K562 (cell line): ENCODE measurements around the gene PRSS1. TPM values are rescaled to one million over a fixed set of nuclear protein-coding genes. Genes with fewer than 3 reads are reported as not detected.
A peak's percentile ranks its signal among the peaks of the same experiment; 100 is the strongest.

ENCODE experiments used
- ATAC-seq: fragments of 200-7000 bp; cut with Tn5 transposase; 3 replicates; pipeline ENCODE4 v1.9.1; 2020; ENCODE audit warnings: moderate library complexity
- BruUV-seq: library from RNA; stranded (reverse); fragments of 400-500 nt; replicated peaks from 2 replicates; lab custom pipeline; 2021; lab: Mats Ljungman, UMichigan
- CTCF ChIA-PET: fragments of 300-600 bp; formaldehyde crosslinking; extraction: SDS; loops from one replicate; lab custom pipeline; 2021; ENCODE audit warnings: low intra/inter-chr PET ratio; lab: Yijun Ruan, JAX
- POLR2A ChIA-PET: fragments of 300-600, 350-650 bp; sonication (Branson Sonifier 250); formaldehyde crosslinking; extraction: SDS; loops from one replicate; lab custom pipeline; 2021; ENCODE audit warnings: antibody characterized with exemption, inconsistent platforms; lab: Yijun Ruan, JAX
- DNase-seq, 4 experiments: peaks; one replicate each; pipeline versions ENCODE4 v3.0.0 to v3.0.0-alpha.2; 2011 to 2018; ENCODE audit warnings: low spot score in 3 of 4, mixed read lengths in 3 of 4; ENCODE audit errors: extremely low read depth in 1 of 4
- FAIRE-seq: peaks from 2 replicates; lab custom pipeline; 2011; peaks lifted over from hg19 to GRCh38; lab: Jason Lieb, UNC
- H2AFZ ChIP-seq: 2 replicates; pipeline ENCODE4 v1.6.0; 2011; ENCODE audit warnings: low read depth, low read length, control low read depth, inconsistent platforms
- H3K27ac ChIP-seq: fragments of 200-600 bp; 3 replicates; pipeline ENCODE4 v1.8.0; 2011; ENCODE audit warnings: low read depth, mild to moderate bottlenecking, control low read depth, inconsistent platforms, low read length, moderate library complexity, mixed read lengths; ENCODE audit errors: extremely low read depth
- H3K27me3 ChIP-seq, 2 experiments: fragments of 300-600 bp in 1 of 2; 2 replicates in 1 of 2; 3 replicates in 1 of 2; pipeline versions ENCODE4 v1.6.0 to v1.8.0; 2011; ENCODE audit warnings: inconsistent platforms in 2 of 2, low read length in 2 of 2, mild to moderate bottlenecking in 1 of 2, mixed read lengths in 1 of 2, moderate library complexity in 1 of 2; ENCODE audit not compliant: control insufficient read depth in 2 of 2, insufficient read depth in 2 of 2
- H3K36me3 ChIP-seq: fragments of 300-600 bp; 3 replicates; pipeline ENCODE4 v1.8.0; 2011; ENCODE audit warnings: mild to moderate bottlenecking, low read length, inconsistent platforms; ENCODE audit not compliant: control insufficient read depth, insufficient read depth
- H3K4me1 ChIP-seq, 2 experiments: fragments of 200-600 bp in 1 of 2; replicated peaks in 1 of 2; 2 replicates in 1 of 2; 3 replicates in 1 of 2; pipeline versions ENCODE4 v1.5.1 to v1.8.0; 2011; ENCODE audit warnings: inconsistent platforms in 2 of 2, low read length in 2 of 2, mild to moderate bottlenecking in 1 of 2, mixed read lengths in 1 of 2, moderate library complexity in 1 of 2; ENCODE audit not compliant: control insufficient read depth in 2 of 2, insufficient read depth in 2 of 2
- H3K4me2 ChIP-seq: 2 replicates; pipeline ENCODE4 v1.6.1; 2011; ENCODE audit warnings: low read length, control low read depth, inconsistent platforms, mixed read lengths; ENCODE audit not compliant: insufficient read depth
- H3K4me3 ChIP-seq: fragments of 200-600 bp; sonication (generic), shearing (Covaris generic); 2 replicates; pipeline ENCODE4 v1.5.1; 2016; ENCODE audit warnings: control low read depth, inconsistent platforms
- H3K79me2 ChIP-seq: fragments of 200-600 bp; 3 replicates; pipeline ENCODE4 v1.8.0; 2011; ENCODE audit warnings: low read length, inconsistent platforms; ENCODE audit not compliant: control insufficient read depth, insufficient read depth
- H3K9ac ChIP-seq, 2 experiments: 2 replicates each; pipeline versions ENCODE4 v1.6.0 to v1.6.1; 2011; ENCODE audit warnings: low read depth in 2 of 2, low read length in 2 of 2, control low read depth in 1 of 2, inconsistent platforms in 1 of 2, mild to moderate bottlenecking in 1 of 2, mixed read lengths in 1 of 2; ENCODE audit not compliant: insufficient read depth in 1 of 2
- H3K9me1 ChIP-seq: one replicate; pipeline ENCODE4 v1.6.0; 2011; ENCODE audit warnings: inconsistent platforms, mild to moderate bottlenecking, low read length, moderate library complexity; ENCODE audit not compliant: control insufficient read depth, insufficient read depth
- H3K9me3 ChIP-seq: replicated peaks from 2 replicates; pipeline ENCODE4 v1.5.1; 2011; ENCODE audit warnings: low read depth, low read length, inconsistent platforms; ENCODE audit not compliant: control insufficient read depth, insufficient read depth
- H4K20me1 ChIP-seq: replicated peaks from 2 replicates; pipeline ENCODE4 v1.6.1; 2011; ENCODE audit warnings: low read length, inconsistent platforms, mixed read lengths; ENCODE audit not compliant: control insufficient read depth, insufficient read depth
- COPS2 ChIP-seq: fragments of 450-650 bp; conservative IDR thresholded peaks from 2 replicates; pipeline ENCODE4 v1.6.1; 2016; ENCODE audit warnings: mild to moderate bottlenecking, moderate library complexity
- E2F3 ChIP-seq: fragments of 250-450 bp; sonication (Bioruptor Pico); IDR thresholded peaks from 2 replicates; pipeline ENCODE4 v1.4.0; 2020; ENCODE audit warnings: mild to moderate bottlenecking
- ETV6 ChIP-seq, 3 experiments: fragments of 150-350 bp in 1 of 3; sonication (generic) in 1 of 3; formaldehyde crosslinking in 1 of 3; IDR thresholded peaks; 2 replicates each; pipeline versions ENCODE4 v1.6.1 to v1.8.0; 2014 to 2022; ENCODE audit warnings: borderline replicate concordance in 2 of 3, low read depth in 2 of 3, antibody characterized with exemption in 1 of 3, low read length in 1 of 3, mild to moderate bottlenecking in 1 of 3, missing genetic modification reagents in 1 of 3
- PHF21A ChIP-seq: fragments of 450-650 bp; IDR thresholded peaks from 2 replicates; pipeline ENCODE4 v1.6.1; 2017; ENCODE audit warnings: low read depth, borderline replicate concordance
- TARDBP ChIP-seq: fragments of 450-650 bp; IDR thresholded peaks from 2 replicates; pipeline ENCODE4 v1.6.1; 2016
- TBL1XR1 ChIP-seq, 2 experiments: IDR thresholded peaks; 2 replicates each; pipeline ENCODE4 v1.6.1; 2012; ENCODE audit warnings: improper control_type of control experiment in 2 of 2, low read length in 2 of 2, mild to moderate bottlenecking in 1 of 2
- TCFL5 ChIP-seq: fragments of 250-450 bp; sonication (Bioruptor Pico); conservative IDR thresholded peaks from 2 replicates; pipeline ENCODE4 v1.6.1; 2021; ENCODE audit warnings: mild to moderate bottlenecking, moderate library complexity, matching md5 sums
- TEAD4 ChIP-seq, 2 experiments: sonication (generic) in 1 of 2; formaldehyde crosslinking in 1 of 2; IDR thresholded peaks; 2 replicates each; pipeline versions ENCODE4 v1.6.1 to v1.8.0; 2012 to 2022; ENCODE audit warnings: borderline replicate concordance in 1 of 2, inconsistent platforms in 1 of 2, low read length in 1 of 2, mild to moderate bottlenecking in 1 of 2, missing genetic modification reagents in 1 of 2
- ZBTB7A ChIP-seq: IDR thresholded peaks from 2 replicates; pipeline ENCODE4 v1.6.1; 2011; ENCODE audit warnings: low read depth, mild to moderate bottlenecking, low read length, moderate library complexity, borderline replicate concordance; ENCODE audit not compliant: control insufficient read depth
- ZNF766 ChIP-seq: fragments of 200-800 bp; sonication (Bioruptor generic); conservative IDR thresholded peaks from 2 replicates; pipeline ENCODE4 v1.6.1; 2016; ENCODE audit warnings: missing genetic modification characterization, missing compliant biosample characterization
- WGBS: fragments of 100-300 bp; shearing (Covaris generic); methylation state at CpG from one replicate; pipeline ENCODE4 v1.1.6; 2016; ENCODE audit warnings: low coverage, mixed read lengths; ENCODE audit not compliant: insufficient coverage; ENCODE audit errors: missing lambda C conversion rate; 5-methylcytosine and 5-hydroxymethylcytosine counted together
- in situ Hi-C: fragments of 300-500 bp; cut with MboI; formaldehyde crosslinking; loops from 4 replicates; pipeline ENCODE4 v1.15.0; 2018; ENCODE audit warnings: inconsistent platforms, mixed read lengths
- intact Hi-C: fragments of 100-400 bp; cut with micrococcal nuclease; formaldehyde crosslinking; loops from 2 replicates; pipeline ENCODE4 v1.14.2; 2022
- polyA plus RNA-seq, 8 experiments: library from polyadenylated mRNA; depleted of rRNA in 4 of 8; stranded (reverse) in 5 of 8; unstranded in 3 of 8; fragments of >200 nt; fragmentation: Nextera tagmentation in 2 of 8; fragmentation: Illumina TruSeq in 1 of 8; extraction: Ambion mirVana in 2 of 8; extraction: Trizol in 1 of 8; gene quantifications; 2 replicates each; pipeline versions ENCODE4 v1.2.1 to v1.2.3, GENCODE V29; 2011 to 2014; ENCODE audit warnings: inconsistent platforms in 1 of 8, missing spikeins in 1 of 8
- total RNA-seq, 7 experiments: library from RNA; depleted of rRNA in 6 of 7; stranded (reverse); fragments of >200 nt in 6 of 7; fragmentation: Illumina TruSeq in 2 of 7; extraction: Trizol in 2 of 7; gene quantifications; 2 replicates each; pipeline versions ENCODE4 v1.2.1 to v1.2.3, GENCODE V29; 2011 to 2021; ENCODE audit warnings: low replicate concordance in 1 of 7
- TF ChIP-seq, protein P1 (sequence below), 2 experiments: fragments of 450-650 bp in 1 of 2; sonication (generic) in 1 of 2; formaldehyde crosslinking in 1 of 2; IDR thresholded peaks; 2 replicates each; pipeline versions ENCODE4 v1.7.1 to v1.9.0; 2016 to 2022; ENCODE audit warnings: inconsistent platforms in 1 of 2, mild to moderate bottlenecking in 1 of 2, missing genetic modification reagents in 1 of 2

Gene PRSS1
- total and polyA plus RNA-seq, 9 of the 15 experiments (the other 6 are each of a cell fraction or from before 2014, with no cell fraction given) = 0.07 to 6.6 (median 0.20) TPM; not detected in 6

DNA sequence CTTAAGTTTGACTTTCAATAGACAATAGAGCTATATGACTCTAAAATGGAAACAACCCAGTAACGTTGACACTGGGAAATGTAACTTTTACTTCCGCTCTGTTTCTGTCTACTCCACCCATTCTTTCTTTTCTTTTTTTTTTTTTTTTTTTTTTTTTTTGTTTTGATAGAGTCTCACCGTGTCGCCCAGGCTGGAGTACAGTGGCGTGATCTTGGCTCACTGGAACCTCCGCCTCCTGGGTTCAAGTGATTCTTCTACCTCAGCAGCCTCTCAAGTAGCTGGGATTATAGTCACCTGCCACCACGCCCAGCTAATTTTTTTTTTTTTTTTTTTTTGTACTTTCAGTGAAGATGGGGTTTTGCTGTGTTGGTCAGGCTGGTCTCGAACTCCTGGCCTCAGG lies 35.4 kb downstream of the PRSS1 start (continued):
- no peak for TF ChIP-seq COPS2
- no peak for TF ChIP-seq PHF21A
- TF ChIP-seq TBL1XR1 (IDR thresholded peaks at IDR 0.05; ENCODE audit: low read length in 2 of 2) = no peak
- TF ChIP-seq TCFL5 (CRISPR knock-in tag) = no peak

DNA sequence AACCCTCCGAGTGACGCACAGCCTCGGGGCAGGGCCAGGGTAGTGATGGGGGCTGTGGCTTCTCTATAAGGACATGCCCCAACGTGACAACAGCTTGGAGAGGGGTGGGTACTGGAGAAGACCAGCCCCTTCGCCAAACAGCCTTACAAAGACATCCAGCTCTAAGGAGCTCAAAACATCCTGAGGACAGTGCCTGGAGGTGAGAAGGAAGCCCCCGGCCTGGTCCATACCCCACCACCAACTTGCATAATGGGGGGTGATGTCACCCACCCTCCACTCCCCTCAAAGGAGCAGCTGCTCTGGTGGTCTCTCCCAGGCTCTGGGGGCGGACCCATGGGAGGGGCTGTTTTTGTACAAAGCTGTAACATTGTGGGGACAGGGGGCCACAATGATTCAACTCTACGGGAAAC lies 36.6 kb downstream of the PRSS1 start:
- no TSS peak for BruUV-seq
- DNase-seq = peak in 2 of 4 experiments; percentile 27 to 30
- WGBS = 34% methylated on average over 8 of the region's 8 CpGs
- no peak overlapping the region for H3K9ac ChIP-seq
- intact Hi-C loops (no loop called here), in situ Hi-C loops (loop anchor here (25.0 kb wide), 1 partner anchor 149 kb away; no protein-coding TSS in a partner anchor)
- no peaks in the 10 kb centered on the region for H3K36me3 ChIP-seq
- no peak overlapping the region for H3K4me2 ChIP-seq
- no peaks in the 10 kb centered on the region for H3K79me2 ChIP-seq
- no peak overlapping the region for H2AFZ ChIP-seq
- H3K27ac ChIP-seq = no peak overlapping the region
- H3K4me3 ChIP-seq = no peak overlapping the region
- no peak for ATAC-seq
- no peaks in the 10 kb centered on the region for H3K9me3 ChIP-seq
- ChIA-PET POLR2A (interaction anchor here (0.6 kb wide), 1 partner anchor 9 kb away, joined by 3 read pairs; no protein-coding TSS in a partner anchor), CTCF (interaction anchor here (4.4 kb wide), 1 partner anchor 182 kb away, joined by 72 read pairs; no protein-coding TSS in a partner anchor)
- peaks cover 2 to 16% of the 10 kb centered on the region in 2 experiments; a peak in 4 of 5 replicates for H3K4me1 ChIP-seq
- no peaks in the 10 kb centered on the region for H3K9me1 ChIP-seq
- no peak for FAIRE-seq
- H3K27me3 ChIP-seq = peaks cover 3 to 29% of the 10 kb centered on the region in 2 experiments; a peak in 4 of 5 replicates
- no peaks in the 10 kb centered on the region for H4K20me1 ChIP-seq
- TF ChIP-seq ETV6 (IDR thresholded peaks at IDR 0.05; ENCODE audit: borderline replicate concordance in 1 of 2, low read depth in 2 of 2, low read length in 1 of 2) = no peak
- peak; percentile 31; the same call in 1 of the 2 replicates for TF ChIP-seq ETV6 (CRISPR knock-in tag; IDR thresholded peaks at IDR 0.05; ENCODE audit: borderline replicate concordance)
- no peak for TF ChIP-seq E2F3
- no peak for TF ChIP-seq TARDBP
- TF ChIP-seq, protein P1, sequence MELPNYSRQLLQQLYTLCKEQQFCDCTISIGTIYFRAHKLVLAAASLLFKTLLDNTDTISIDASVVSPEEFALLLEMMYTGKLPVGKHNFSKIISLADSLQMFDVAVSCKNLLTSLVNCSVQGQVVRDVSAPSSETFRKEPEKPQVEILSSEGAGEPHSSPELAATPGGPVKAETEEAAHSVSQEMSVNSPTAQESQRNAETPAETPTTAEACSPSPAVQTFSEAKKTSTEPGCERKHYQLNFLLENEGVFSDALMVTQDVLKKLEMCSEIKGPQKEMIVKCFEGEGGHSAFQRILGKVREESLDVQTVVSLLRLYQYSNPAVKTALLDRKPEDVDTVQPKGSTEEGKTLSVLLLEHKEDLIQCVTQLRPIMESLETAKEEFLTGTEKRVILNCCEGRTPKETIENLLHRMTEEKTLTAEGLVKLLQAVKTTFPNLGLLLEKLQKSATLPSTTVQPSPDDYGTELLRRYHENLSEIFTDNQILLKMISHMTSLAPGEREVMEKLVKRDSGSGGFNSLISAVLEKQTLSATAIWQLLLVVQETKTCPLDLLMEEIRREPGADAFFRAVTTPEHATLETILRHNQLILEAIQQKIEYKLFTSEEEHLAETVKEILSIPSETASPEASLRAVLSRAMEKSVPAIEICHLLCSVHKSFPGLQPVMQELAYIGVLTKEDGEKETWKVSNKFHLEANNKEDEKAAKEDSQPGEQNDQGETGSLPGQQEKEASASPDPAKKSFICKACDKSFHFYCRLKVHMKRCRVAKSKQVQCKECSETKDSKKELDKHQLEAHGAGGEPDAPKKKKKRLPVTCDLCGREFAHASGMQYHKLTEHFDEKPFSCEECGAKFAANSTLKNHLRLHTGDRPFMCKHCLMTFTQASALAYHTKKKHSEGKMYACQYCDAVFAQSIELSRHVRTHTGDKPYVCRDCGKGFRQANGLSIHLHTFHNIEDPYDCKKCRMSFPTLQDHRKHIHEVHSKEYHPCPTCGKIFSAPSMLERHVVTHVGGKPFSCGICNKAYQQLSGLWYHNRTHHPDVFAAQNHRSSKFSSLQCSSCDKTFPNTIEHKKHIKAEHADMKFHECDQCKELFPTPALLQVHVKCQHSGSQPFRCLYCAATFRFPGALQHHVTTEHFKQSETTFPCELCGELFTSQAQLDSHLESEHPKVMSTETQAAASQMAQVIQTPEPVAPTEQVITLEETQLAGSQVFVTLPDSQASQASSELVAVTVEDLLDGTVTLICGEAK (IDR thresholded peaks at IDR 0.05) = no peak
- TF ChIP-seq, protein P1 (CRISPR knock-in tag; IDR thresholded peaks at IDR 0.05) = no peak
- TF ChIP-seq TEAD4 (IDR thresholded peaks at IDR 0.05; ENCODE audit: low read length) = no peak
- no peak for TF ChIP-seq TEAD4 (CRISPR knock-in tag; IDR thresholded peaks at IDR 0.05; ENCODE audit: borderline replicate concordance)
- TF ChIP-seq ZBTB7A = 0 out of 2 replicates have a peak, but pooled peaks have one; percentile 58
- no peak for TF ChIP-seq ZNF766 (CRISPR knock-in tag)
